SK-N-SH treated with all-trans-retinoic acid at 6 μM for 48 hours (cell line): ENCODE measurements around the gene GGA1.

Experiments
- ARNTL ChIP-seq: fragments of 450-650 bp; formaldehyde crosslinking; IDR thresholded peaks from 2 replicates; pipeline ENCODE4 v1.5.0; 2020; ENCODE audit warnings: low read depth, mild to moderate bottlenecking, moderate library complexity, borderline replicate concordance
- ISL1 ChIP-seq: fragments of 250-450 bp; sonication (Bioruptor Pico); IDR thresholded peaks from 2 replicates; pipeline ENCODE4 v2.1.2; 2022; ENCODE audit warnings: mild to moderate bottlenecking, moderate library complexity
- OSR1 ChIP-seq: fragments of 250-450 bp; sonication (Bioruptor Pico); IDR thresholded peaks from 2 replicates; pipeline ENCODE4 v1.8.0; 2022; ENCODE audit warnings: moderate library complexity, mild to moderate bottlenecking, inconsistent platforms
- RARB ChIP-seq: fragments of 250-450 bp; sonication (Bioruptor Pico); IDR thresholded peaks from 2 replicates; pipeline ENCODE4 v1.8.0; 2021; ENCODE audit warnings: mild to moderate bottlenecking, moderate library complexity
- ZC3H10 ChIP-seq: fragments of 250-450 bp; sonication (Bioruptor Pico); IDR thresholded peaks from 2 replicates; pipeline ENCODE4 v1.5.1; 2021; ENCODE audit warnings: mild to moderate bottlenecking, moderate library complexity
- ZFP3 ChIP-seq: fragments of 250-450 bp; sonication (Bioruptor Pico); IDR thresholded peaks from 2 replicates; pipeline ENCODE4 v1.5.0; 2020; ENCODE audit warnings: mild to moderate bottlenecking, moderate library complexity
- ZFP30 ChIP-seq: fragments of 450-650 bp; formaldehyde crosslinking; IDR thresholded peaks from 2 replicates; pipeline ENCODE4 v1.5.0; 2022; ENCODE audit warnings: mild to moderate bottlenecking, moderate library complexity
- ZNF565 ChIP-seq: fragments of 450-650 bp; formaldehyde crosslinking; conservative IDR thresholded peaks from 2 replicates; pipeline ENCODE4 v1.5.0; 2020; ENCODE audit warnings: low read depth, mild to moderate bottlenecking, moderate library complexity
- TF ChIP-seq, protein P1 (sequence below): fragments of 250-450 bp; sonication (Bioruptor Pico); IDR thresholded peaks from 2 replicates; pipeline ENCODE4 v1.8.0; 2020; ENCODE audit warnings: mild to moderate bottlenecking, moderate library complexity, borderline replicate concordance
- TF ChIP-seq, protein P2 (sequence below): fragments of 250-450 bp; sonication (Bioruptor Pico); IDR thresholded peaks from 2 replicates; pipeline ENCODE4 v1.5.1; 2020; ENCODE audit warnings: low read depth, mild to moderate bottlenecking, moderate library complexity

DNA sequence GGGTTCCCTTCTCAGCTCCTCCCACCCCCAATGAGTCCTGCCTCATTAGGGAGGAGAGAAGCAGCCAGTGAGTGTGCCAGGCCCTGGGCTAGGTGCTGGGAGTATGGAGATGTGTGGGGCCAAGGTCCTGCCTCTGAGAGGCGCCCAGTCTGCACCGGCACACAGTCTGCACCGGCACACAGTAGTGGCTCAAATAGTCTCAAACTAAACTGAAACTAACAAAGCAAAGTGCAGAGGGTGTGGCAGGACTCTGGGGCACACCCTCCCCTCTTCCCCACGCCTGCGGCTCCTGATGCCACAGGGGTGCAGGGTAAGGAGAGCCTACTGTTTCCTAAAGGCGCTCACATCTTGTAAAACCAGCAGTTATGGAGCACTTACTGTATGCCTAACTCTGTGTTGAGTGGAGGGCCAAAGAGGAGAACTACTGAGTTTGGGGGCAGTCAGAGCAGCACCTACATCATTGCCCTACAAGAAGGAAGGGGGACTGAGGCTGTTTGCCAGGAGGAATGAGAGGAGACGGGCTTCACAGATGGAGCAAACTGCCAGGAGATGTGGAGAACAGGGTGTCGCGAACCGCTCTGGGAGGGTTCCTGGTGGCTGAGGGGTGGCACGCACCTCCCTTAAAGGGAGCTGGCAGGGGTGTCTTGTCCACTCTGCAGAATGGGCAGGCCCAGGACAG, 29.9 kb downstream of the GGA1 start:
- TF ChIP-seq, protein P1, sequence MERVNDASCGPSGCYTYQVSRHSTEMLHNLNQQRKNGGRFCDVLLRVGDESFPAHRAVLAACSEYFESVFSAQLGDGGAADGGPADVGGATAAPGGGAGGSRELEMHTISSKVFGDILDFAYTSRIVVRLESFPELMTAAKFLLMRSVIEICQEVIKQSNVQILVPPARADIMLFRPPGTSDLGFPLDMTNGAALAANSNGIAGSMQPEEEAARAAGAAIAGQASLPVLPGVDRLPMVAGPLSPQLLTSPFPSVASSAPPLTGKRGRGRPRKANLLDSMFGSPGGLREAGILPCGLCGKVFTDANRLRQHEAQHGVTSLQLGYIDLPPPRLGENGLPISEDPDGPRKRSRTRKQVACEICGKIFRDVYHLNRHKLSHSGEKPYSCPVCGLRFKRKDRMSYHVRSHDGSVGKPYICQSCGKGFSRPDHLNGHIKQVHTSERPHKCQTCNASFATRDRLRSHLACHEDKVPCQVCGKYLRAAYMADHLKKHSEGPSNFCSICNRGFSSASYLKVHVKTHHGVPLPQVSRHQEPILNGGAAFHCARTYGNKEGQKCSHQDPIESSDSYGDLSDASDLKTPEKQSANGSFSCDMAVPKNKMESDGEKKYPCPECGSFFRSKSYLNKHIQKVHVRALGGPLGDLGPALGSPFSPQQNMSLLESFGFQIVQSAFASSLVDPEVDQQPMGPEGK (CRISPR knock-in tag) = no peak
- no peak for TF ChIP-seq ZFP30 (CRISPR knock-in tag)
- no peak for TF ChIP-seq OSR1 (CRISPR knock-in tag)
- TF ChIP-seq ZC3H10 (CRISPR knock-in tag) = no peak
- no peak for TF ChIP-seq ISL1 (CRISPR knock-in tag)
- no peak for TF ChIP-seq ARNTL (CRISPR knock-in tag)
- TF ChIP-seq ZFP3 (CRISPR knock-in tag) = no peak
- no peak for TF ChIP-seq ZNF565 (CRISPR knock-in tag)
- TF ChIP-seq, protein P2, sequence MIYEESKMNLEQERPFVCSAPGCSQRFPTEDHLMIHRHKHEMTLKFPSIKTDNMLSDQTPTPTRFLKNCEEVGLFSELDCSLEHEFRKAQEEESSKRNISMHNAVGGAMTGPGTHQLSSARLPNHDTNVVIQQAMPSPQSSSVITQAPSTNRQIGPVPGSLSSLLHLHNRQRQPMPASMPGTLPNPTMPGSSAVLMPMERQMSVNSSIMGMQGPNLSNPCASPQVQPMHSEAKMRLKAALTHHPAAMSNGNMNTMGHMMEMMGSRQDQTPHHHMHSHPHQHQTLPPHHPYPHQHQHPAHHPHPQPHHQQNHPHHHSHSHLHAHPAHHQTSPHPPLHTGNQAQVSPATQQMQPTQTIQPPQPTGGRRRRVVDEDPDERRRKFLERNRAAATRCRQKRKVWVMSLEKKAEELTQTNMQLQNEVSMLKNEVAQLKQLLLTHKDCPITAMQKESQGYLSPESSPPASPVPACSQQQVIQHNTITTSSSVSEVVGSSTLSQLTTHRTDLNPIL (CRISPR knock-in tag) = no peak
- no peak for TF ChIP-seq RARB (CRISPR knock-in tag)
